Measurements from ENCODE around the gene DSCAM.

DNA sequence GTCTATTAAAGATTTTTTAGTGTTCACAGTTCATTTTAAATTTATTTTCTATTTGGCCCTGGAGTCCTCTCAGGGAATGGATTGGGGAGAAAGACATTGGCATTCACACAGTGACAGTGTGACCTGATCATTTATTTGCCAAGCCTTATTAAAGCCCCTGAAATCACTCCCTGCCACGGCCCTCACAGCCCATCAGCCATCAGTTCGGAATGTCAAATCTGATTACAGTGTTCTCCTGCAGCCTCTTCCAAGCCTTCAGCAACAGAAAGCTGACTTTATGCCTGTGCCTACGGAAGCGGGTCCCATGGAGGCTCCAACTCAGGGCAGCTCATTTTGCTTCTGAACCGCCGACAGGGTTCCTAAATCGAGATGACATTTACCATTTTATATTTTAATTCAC lies 451.2 kb downstream of the DSCAM start:
- TF ChIP-seq, protein P1, sequence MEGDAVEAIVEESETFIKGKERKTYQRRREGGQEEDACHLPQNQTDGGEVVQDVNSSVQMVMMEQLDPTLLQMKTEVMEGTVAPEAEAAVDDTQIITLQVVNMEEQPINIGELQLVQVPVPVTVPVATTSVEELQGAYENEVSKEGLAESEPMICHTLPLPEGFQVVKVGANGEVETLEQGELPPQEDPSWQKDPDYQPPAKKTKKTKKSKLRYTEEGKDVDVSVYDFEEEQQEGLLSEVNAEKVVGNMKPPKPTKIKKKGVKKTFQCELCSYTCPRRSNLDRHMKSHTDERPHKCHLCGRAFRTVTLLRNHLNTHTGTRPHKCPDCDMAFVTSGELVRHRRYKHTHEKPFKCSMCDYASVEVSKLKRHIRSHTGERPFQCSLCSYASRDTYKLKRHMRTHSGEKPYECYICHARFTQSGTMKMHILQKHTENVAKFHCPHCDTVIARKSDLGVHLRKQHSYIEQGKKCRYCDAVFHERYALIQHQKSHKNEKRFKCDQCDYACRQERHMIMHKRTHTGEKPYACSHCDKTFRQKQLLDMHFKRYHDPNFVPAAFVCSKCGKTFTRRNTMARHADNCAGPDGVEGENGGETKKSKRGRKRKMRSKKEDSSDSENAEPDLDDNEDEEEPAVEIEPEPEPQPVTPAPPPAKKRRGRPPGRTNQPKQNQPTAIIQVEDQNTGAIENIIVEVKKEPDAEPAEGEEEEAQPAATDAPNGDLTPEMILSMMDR (IDR thresholded peaks at IDR 0.05): no peak
- no peak for TF ChIP-seq POLR2A (IDR thresholded peaks at IDR 0.05)

Data from gastroesophageal sphincter (tissue), 3 donors.